ENCODE results near the gene ODC1.

ODC1 gene

GRCh38 chr2:10432311-10433181 lies 15.6 kb downstream of the ODC1 start:
- no peak for TF ChIP-seq CTCF (IDR thresholded peaks at IDR 0.05)

GRCh38 chr2:10431797-10432196 lies 16.3 kb downstream of the ODC1 start:
- no peak for TF ChIP-seq CTCF (IDR thresholded peaks at IDR 0.05)

GRCh38 chr2:10430886-10431622 lies 17.1 kb downstream of the ODC1 start:
- TF ChIP-seq CTCF (IDR thresholded peaks at IDR 0.05) = no peak

- no peak for TF ChIP-seq CTCF (IDR thresholded peaks at IDR 0.05)
These were observed 19.2 kb downstream of the ODC1 start for GRCh38 chr2:10428924-10429323.

- TF ChIP-seq CTCF (IDR thresholded peaks at IDR 0.05) = no peak
These were observed 19.8 kb downstream of the ODC1 start for GRCh38 chr2:10428355-10428754.

- no peak for TF ChIP-seq CTCF (IDR thresholded peaks at IDR 0.05)
These were observed 20.5 kb downstream of the ODC1 start for GRCh38 chr2:10427618-10427949.

- TF ChIP-seq CTCF (IDR thresholded peaks at IDR 0.05) = no peak
These were observed 21.2 kb downstream of the ODC1 start for GRCh38 chr2:10426726-10427617.

Data from LNCAP (cell line).